Astrocyte (in vitro differentiated cells and primary cell): ENCODE results near the gene ARMH1.

Experiments used
- EZH2 ChIP-seq: IDR thresholded peaks from 2 replicates; pipeline ENCODE4 v1.6.1; 2012; ENCODE audit warnings: mild to moderate bottlenecking, low read length, inconsistent platforms; ENCODE audit not compliant: insufficient read depth
- TF ChIP-seq, protein P1 (sequence below): IDR thresholded peaks from 2 replicates; pipeline ENCODE4 v1.5.1; 2011; ENCODE audit warnings: low read depth, mild to moderate bottlenecking, inconsistent platforms, low read length, moderate library complexity; ENCODE audit not compliant: insufficient read depth

DNA sequence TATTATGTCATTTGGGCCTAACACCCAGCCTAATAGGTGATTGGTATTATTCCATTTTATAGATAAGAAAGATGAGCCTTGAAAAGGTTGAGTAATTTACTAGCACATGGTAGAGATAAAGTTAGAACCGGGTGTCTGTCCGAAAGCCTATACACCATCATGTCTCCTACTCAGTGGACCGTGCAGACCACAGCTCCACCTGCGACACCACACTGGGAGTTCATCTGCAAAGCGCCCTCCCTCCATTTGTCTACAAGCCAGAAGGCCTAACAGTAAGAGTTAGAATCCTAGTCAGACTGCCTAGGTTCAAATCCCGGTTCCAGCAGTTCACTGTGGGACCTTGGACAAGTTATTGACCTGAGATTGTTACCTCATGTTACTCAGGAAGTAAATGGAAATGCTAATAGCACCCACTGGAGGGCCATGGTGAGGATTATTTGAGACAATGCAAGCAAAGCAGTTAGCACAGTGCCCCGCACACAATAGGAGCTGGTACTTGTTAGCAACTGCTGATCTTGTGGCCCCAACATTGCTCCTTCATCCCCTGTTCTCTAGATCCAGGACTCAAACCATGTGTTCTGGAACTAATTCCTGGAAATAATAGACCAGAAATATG, 20.5 kb downstream of the ARMH1 start:
- no peak for TF ChIP-seq EZH2
- TF ChIP-seq, protein P1, sequence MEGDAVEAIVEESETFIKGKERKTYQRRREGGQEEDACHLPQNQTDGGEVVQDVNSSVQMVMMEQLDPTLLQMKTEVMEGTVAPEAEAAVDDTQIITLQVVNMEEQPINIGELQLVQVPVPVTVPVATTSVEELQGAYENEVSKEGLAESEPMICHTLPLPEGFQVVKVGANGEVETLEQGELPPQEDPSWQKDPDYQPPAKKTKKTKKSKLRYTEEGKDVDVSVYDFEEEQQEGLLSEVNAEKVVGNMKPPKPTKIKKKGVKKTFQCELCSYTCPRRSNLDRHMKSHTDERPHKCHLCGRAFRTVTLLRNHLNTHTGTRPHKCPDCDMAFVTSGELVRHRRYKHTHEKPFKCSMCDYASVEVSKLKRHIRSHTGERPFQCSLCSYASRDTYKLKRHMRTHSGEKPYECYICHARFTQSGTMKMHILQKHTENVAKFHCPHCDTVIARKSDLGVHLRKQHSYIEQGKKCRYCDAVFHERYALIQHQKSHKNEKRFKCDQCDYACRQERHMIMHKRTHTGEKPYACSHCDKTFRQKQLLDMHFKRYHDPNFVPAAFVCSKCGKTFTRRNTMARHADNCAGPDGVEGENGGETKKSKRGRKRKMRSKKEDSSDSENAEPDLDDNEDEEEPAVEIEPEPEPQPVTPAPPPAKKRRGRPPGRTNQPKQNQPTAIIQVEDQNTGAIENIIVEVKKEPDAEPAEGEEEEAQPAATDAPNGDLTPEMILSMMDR = no peak
